HUDEP-2 (cell line): ENCODE measurements around the gene CYP2C18.
"Not testable (repeated sequence)": the region's sequence is repeated elsewhere in the genome, so short reads cannot be mapped to it uniquely, and the experiment has no call there.

Experiments
- DNase-seq, 76 experiments: peaks; one replicate each; lab custom pipeline; 2025; ENCODE audit not compliant: unreplicated experiment in 76 of 76; lab: John Stamatoyannopoulos, UW

The CYP2C18 gene

DNA sequence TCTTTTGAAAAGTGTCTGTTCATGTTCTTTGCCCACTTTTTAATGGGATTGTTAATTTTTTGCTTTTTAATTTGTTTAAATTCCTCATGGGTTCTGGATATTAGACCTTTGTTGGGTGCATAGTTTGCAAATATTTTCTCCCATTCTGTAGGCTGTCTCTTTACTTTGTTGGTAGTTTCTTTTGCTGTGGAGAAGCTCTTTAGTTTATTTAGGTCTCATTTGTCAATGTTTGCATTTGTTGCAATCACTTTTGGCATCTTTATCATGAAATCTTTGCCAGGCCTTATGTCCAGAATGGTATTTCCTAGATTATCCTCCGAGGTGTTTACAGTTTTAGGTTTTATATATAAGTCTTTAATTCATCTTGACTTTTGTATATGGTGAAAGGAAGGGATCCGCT lies 55.1 kb downstream of the CYP2C18 start:
- no peak for DNase-seq

DNA sequence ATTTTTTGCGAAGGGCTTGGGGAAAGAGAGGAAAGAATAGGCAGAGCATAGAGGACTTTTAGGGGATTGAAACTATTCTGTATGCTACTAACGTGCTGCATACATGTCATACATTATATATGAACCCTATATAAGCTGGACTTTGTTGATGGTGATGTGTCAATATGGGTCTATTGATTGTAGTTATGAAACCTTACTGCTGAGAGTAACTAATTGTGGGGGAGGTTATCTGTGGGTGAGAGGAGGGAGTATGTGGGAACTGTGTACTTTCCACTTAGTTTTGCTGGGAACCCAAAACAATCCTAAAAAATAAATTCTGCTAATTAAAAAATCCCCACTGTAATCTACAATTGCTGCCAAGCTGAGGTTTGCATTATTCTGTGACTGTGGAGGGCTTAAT lies 63.6 kb downstream of the CYP2C18 start:
- DNase-seq = no peak

DNA sequence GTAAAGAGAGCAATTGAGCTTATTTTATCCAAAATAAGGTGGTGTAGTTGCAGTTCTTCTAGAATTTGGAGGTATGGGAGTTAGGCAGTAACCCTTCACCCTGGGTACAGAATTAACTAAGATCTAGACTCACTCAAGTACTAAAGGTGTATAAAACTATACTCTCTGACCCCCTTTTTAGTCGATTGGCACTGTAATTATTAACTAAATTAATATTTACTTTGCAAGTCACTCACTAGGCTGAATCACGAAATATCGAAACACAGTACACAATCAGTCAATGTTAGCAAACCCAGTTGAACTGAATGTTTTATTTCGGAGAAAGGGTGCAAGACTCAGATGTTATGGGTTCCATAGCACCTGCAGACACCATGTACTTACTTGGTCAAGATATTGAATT lies 64.3 kb downstream of the CYP2C18 start:
- DNase-seq = no peak

DNA sequence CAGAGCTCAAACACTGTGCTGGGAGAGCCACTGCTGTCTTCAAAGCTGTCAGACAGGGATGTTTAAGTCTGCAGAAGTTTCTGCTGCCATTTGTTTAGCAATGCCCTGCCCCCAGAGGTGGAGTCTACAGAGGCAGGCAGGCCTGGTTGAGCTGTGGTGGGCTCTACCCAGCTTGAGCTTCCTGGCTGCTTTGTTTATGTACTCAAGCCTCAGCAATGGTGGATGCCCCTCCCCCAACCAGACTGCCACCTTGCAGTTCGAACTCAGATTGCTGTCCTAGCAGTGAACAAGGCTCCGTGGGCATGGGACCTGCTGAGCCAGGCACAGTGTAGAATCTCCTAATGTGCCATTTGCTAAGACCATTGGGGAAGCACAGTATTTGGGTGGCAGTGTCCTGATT lies 74.4 kb downstream of the CYP2C18 start:
- DNase-seq = no peak

DNA sequence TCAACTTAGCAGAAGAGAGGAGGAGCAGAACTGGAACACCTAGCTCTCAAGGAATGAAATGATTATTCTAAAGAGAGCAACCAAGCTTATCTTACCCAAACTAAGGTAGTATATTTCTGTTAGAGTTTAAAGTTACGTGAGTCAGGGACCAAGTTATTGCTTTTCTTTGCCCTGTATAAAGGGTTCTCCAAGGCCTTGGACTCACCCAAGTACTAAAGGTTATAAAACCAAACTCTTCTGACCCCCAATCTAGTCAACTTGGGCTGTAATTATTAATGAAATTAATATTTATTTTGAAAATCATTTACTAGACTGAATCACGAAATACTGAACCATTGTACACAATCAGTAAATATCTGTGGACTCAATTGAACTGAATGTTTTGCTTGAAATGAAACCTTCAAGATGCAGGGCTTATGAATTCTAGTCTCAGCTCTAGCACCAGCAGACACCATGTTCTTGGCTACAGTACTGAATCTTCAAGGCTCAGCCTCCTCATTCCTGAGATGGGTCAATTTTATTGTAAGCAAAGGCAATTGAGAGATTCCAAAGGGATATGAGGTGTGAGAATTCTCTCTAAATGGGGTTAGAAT lies 77.2 kb downstream of the CYP2C18 start:
- no peak for DNase-seq

DNA sequence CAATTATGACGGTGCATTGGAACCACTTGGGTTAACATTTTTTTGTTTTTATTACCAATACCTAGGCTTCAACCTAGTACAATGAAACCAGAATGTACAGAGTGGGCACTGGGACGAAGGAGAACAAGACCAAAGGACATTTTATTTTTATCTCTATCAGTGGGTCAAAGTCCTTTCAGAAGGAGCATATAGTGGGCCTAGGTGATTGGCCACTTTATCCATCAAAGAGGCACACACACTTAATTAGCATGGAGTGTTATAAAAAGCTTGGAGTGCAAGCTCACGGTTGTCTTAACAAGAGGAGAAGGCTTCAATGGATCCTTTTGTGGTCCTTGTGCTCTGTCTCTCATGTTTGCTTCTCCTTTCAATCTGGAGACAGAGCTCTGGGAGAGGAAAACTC lies 78.9 kb downstream of the CYP2C18 start, which contains the start of gene CYP2C19:
TSS of gene CYP2C19 (plus strand) at position 289 of the 400 bp plus-strand sequence. CDS start at position 314, 25 bp downstream.
- DNase-seq = no peak

DNA sequence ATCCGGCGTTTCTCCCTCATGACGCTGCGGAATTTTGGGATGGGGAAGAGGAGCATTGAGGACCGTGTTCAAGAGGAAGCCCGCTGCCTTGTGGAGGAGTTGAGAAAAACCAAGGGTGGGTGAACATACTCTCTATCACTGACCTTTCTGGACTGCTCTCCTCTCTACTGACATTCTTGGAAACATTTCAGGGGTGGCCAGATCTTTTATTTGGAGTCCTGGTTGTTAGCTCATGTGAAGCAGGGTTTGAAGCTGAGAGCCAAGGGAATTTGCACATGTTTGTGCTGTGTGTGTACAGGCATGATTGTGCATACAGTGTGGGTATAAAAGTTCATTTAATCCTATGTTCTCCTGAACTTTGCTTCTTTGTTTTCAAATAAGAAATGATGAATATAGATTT lies 91.9 kb downstream of the CYP2C18 start:
- not testable (repeated sequence) for DNase-seq

DNA sequence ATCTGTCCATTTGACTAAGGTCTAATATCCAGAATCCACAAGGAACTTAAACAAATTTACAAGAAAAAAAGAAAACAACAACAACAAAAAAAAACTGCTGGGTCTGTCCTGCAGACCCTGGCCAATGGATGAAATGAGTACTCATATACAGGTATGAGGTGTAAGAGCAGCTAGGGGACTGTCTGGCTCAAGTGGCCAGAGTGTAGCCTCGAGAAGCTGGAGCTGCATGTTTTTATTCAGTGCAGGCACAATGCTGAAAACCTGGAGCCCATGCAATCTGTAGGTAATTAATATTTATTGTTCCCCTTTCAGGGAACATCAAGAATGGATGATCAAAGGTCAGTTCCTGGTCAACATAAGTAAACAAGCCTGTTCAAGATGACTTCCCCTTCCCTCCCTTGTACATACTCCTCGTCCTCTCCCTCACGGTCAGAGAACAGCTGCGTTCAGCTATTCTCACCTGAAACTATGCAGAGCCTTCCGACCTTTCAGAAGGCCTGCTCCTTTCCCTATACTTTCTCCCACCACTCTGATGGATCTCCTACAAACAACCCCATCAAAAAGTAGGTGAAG lies 94.4 kb downstream of the CYP2C18 start:
- no peak for DNase-seq

DNA sequence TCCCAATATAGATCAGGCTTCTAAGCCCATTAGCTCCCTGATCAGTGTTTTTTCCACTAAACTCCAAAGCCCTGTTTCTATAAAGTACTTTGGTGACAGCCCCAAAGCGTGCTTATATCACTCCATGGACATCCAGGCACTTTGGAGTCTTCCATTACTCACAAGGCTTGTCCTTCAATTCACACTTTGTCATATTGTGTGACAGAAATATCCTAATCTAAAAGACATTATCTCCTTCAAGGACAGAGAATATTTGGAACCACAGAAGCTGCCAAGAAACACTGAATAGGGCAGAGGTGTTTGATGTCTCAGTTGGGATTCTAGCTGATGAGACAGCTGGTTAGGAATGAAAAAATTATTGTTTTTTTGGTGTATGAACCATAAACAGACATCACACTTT lies 97.3 kb downstream of the CYP2C18 start:
- DNase-seq = no peak

DNA sequence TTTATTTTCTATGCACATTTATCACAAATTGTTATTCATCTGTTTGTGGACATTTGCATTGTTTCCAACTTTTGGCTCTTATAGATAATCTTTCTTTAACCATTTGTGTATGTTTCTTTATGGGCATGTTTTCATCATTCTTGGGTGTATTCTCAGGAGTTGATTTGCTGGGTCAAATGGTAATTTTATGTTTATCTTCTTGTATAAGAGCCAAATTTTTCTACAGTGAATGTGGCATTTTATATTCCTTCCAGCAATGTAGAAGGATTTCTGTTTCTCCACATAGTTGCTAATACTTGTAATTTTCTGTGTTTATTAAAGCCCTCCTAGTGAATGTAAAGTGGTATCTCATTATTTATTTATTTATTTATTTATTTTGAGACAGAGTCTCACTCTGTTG lies 100.7 kb downstream of the CYP2C18 start:
- no peak for DNase-seq

DNA sequence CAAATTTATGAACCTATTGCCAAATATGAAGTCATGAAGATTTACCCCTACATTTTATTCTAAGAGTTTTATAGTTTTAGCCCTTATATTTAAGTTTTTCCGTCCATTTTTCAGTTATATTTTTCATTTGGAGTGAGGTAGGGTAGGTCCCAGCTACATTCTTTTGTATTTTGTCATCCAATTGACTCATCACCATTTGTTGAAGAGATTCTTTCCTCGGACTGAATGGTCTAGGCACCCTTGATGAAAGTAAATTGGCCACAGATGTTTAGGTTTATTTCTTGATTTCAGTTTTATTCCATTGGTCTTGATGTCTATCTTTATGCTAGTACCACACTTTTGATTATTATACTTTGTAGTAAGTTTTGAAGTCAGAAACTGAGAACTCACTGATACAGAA lies 101.7 kb downstream of the CYP2C18 start:
- no peak for DNase-seq
